GM23338 (cell line): ENCODE data around the gene LRP1B.

Source experiments
- CREB1 ChIP-seq: fragments of 250-450 bp; sonication (Bioruptor Pico); IDR thresholded peaks from 2 replicates; pipeline ENCODE4 v1.5.0; 2020; ENCODE audit warnings: low read depth, mild to moderate bottlenecking, moderate library complexity
- CTCF ChIP-seq, 2 experiments: fragments of 200-600 bp in 1 of 2; sonication (generic) in 1 of 2; conservative IDR thresholded peaks; 2 replicates each; pipeline versions ENCODE4 v1.5.1 to v1.6.1; 2016 to 2017; ENCODE audit warnings: antibody characterized with exemption in 2 of 2, low read depth in 2 of 2, mild to moderate bottlenecking in 2 of 2, moderate library complexity in 1 of 2
- EZH2 ChIP-seq: fragments of 200-600 bp; sonication (generic); IDR thresholded peaks from one replicate; pipeline ENCODE4 v1.8.0; 2017; ENCODE audit warnings: antibody characterized with exemption, mild to moderate bottlenecking, low read depth; ENCODE audit not compliant: unreplicated experiment
- STAT1 ChIP-seq: IDR thresholded peaks from one replicate; pipeline ENCODE4 v1.6.1; 2016; ENCODE audit warnings: antibody characterized with exemption; ENCODE audit not compliant: unreplicated experiment

GRCh38 chr2:141741652-141742051, 389.2 kb downstream of the LRP1B start:
- TF ChIP-seq CTCF (conservative IDR thresholded peaks at IDR 0.05; ENCODE audit: low read depth in 2 of 2) (no peak), CREB1 (no peak), EZH2 (no peak), STAT1 (no peak)
